ENCODE results near the gene TBX2. TPM values are rescaled to one million over a fixed set of nuclear protein-coding genes. Genes with fewer than 3 reads are reported as not detected.
"Not testable (repeated sequence)": the region's sequence is repeated elsewhere in the genome, so short reads cannot be mapped to it uniquely, and the experiment has no call there.

The TBX2 gene
- total RNA-seq (2014; rRNA removed; shearing (Covaris generic)), result 9.9 and 11.1 TPM in 2 replicates
- polyA plus RNA-seq (2014; cell fraction: nucleus; rRNA removed), result 10.1 and 11.7 TPM in 2 replicates

DNA sequence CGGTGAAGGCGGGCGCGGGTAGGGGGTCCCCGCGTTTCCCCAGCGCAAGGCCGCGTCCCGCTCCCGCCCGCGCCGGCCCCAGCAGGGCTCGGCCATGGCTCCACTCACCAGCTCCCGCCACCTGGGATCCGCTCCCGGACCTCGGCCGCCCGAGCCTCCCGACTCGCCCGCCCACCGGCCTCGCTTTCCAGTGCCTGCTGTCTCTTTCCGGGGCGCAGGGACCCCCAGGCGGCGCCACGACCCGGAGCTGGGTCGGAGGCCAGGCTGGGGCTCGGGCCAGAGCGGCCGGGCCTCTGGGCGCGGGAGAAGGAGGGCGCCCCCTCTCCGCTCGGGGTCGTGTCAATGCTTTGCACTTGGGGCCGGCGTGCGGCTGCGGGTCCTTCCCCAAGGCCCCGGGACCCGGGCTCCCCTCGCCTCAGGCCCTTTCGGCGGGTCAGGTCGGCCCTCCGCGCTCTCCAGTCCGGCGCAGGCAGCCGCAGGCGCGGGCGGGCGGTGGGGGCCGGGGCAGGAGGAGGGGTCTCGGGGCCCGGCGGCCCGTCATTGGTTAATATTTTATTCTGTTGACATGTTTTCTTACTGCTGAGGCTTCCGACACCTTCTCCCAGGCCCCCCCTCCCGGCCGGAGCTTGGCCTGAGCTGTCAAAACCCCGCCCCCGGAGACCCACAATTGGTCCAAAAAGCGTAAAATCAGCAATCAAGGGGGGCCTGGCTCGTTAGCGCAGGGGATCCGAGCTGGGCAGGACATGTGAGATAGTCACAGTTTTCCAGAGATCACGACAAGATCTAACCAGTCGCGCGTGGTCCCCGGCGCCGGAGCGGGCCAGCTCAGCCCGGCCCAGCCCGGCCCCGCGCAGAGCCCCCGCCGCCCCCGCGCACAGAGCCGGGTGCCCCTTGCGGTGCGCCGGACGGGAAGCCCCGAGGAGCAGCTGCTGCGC is at the start of gene TBX2:
Gene TBX2 (plus strand): TSS at position 713 of the 935 bp plus-strand sequence. CDS start 334 bp downstream, outside the sequence.
- DNase-seq (ENCODE audit: extremely low read depth, low read depth), result peak; percentile 88

DNA sequence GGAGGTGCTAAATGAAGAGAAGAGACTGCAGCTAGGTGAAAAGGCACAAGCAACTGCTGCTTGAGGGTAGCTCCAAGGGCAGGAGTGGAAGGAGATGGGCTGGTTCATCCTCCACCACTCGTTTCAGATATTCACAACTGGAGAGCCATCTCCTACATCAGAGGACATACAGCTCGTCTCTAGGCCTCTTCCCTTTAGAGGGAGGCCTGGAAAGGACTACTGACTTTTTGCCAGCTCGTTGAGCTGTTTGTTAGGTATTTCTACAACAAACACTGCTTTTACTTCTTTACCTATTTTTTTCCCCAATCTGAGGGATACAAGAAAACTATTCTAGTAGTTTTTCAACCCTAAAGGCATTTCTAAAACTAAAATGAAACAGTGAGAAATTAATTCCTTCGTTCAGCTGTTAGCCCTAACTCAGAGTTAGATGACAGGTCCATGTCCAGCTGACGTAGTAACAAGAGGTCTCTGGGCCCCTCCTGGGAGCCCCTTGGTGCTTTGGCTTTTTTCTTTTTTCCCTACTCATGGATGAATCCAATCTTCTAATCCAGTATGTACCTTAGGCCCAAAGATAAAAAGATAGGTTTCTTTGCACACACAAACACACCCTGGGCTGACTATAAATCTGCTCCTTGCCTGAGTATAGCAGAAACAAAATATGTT is 47.8 kb upstream of the TBX2 start:
- no peak for DNase-seq (ENCODE audit: extremely low read depth, low read depth)

DNA sequence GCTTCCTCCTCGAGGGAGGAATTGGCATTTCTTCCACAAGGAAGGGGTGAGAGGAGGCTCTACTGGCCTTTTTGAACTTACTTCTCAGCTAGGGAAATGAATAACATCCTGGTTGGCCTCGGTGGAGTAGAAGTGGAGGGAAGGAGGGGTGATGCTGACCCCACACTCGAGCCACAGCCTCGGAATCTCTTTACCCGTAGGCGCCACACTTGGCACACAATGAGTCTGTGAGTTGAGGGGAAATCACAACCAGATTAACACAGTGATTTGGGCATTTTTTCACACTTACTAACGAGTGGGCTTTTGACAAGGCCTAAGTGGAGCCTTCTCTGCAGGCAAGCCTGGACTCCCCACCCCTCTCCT is 47.3 kb upstream of the TBX2 start:
- DNase-seq (ENCODE audit: extremely low read depth, low read depth), result no peak

GRCh38 chr17:61352781-61353491 is 46.7 kb upstream of the TBX2 start:
- no peak for DNase-seq (ENCODE audit: extremely low read depth, low read depth)

DNA sequence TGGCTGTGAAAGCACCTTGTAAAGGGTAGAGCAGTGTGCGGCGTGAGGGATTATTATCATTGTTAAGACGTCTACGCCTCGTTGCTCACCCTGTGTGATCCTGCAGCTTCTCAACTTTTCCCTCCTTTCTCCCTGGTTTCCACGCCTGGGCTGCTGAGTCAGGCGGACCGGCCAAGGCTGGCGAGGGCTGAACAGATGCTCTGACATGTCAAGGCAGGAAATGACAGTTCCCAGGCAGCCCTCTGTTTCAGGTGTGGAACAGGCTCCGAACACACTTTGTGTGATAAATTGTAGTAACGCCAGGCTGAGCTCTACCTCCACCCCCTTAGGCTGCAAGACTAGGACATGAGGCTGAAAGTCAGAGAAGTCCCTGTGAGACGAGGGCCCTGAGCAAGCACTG is 46.0 kb upstream of the TBX2 start:
- DNase-seq (ENCODE audit: extremely low read depth, low read depth), result no peak

GRCh38 chr17:61354895-61355874 is 44.5 kb upstream of the TBX2 start:
- DNase-seq (ENCODE audit: extremely low read depth, low read depth), result no peak

GRCh38 chr17:61357061-61357460 is 42.6 kb upstream of the TBX2 start:
- not testable (repeated sequence) for DNase-seq (ENCODE audit: extremely low read depth, low read depth)

- DNase-seq (ENCODE audit: extremely low read depth, low read depth), result not testable (repeated sequence)
These were observed 40.1 kb upstream of the TBX2 start for GRCh38 chr17:61359513-61359912.

GRCh38 chr17:61360318-61360943 is 39.2 kb upstream of the TBX2 start:
- no peak for DNase-seq (ENCODE audit: extremely low read depth, low read depth)

- no peak for DNase-seq (ENCODE audit: extremely low read depth, low read depth)
These were observed 38.6 kb upstream of the TBX2 start for GRCh38 chr17:61361084-61361483.

DNA sequence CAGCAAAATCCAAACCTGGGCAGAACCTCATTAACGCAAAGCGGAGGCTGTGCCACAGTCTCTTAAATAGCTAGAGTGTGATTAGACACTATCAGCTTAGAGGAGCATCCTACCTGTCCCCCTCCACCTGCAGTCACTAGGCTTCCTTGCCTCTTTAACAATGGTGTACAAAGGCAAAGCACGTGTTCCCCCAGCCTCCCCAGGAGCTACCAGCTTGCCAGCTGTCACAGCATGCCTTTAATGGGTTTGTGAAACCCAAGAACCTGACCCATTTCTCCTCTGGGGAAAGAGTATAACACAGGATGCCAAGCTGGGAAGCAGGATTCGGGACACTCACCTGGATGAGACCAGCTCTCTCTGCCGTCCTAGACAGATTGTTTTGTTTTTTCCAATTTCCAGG is 37.2 kb upstream of the TBX2 start:
- no peak for DNase-seq (ENCODE audit: extremely low read depth, low read depth)

DNA sequence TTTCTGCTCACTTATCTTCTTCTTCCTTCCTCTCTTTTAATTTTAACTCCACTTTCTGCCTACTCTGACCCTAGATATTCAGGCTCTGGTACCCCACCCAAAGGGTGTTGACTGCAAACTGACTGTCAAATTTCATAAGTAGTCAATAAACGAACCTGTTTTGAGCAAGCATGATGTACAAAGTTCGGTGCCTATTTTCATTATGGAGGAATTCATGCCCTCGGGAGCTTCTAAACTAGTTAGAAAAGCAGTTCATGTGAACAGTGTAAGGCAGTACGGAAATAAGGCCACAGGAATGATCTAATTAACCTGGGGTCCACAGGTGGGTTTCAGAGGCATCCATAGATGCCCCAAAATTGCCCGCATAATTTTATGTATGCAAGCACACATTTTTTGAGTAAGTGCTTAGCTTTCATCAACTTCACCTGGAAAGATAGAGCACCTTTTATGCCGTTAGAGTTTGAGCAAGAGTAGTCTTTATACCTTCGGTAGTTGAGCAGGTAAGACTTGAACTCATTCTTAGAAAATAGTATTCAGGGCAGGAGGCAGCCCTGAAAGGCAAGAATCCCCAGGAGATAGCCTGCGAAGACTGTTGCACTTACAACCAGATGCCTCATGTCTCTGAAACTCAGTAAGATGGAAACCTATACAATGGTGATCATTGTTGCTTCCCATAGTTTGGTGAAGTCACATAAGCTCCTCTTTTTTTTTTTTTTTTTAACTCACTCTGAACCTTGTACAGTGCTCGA is 36.6 kb upstream of the TBX2 start:
- DNase-seq (ENCODE audit: extremely low read depth, low read depth), result no peak

DNA sequence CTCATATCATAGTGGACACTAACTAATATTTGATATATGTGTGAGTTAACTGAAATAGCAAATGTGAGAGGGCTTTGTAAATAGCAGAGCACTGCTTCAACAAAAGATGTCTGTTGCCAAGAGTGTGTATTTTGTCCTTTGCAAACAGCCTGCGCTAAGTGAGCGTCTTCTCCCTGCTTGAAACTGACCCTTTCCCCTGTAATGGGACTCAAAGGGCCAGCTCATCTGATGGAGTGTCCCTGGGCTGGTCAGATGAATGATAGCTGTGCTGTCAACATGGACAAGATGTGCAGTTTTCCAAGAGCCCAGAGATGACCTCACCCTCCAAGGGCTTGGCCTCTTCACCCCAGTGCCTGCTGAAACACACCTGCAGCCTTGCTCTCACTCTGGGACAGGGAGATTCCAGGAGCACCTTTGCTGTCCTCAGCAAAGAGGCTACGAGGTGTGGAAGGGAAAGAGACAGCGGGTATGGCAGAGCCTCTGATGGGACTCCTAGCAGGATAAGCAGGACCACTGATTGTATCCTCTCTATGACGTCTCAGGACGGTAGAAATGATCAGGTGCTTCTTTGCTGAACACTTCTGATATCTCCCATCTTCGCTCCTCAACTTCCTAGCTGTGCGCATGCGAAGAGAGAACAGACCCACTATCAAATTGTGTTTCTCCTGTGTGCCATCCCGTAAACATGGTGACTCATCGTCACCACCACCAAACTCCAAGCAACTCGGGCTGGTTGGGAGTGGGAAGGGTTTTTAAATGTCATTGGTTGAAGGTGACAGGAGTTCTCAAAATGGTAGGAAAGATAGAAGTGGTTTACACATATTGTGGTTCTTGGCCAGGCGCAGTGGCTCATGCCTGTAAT is 35.8 kb upstream of the TBX2 start:
- no peak for DNase-seq (ENCODE audit: extremely low read depth, low read depth)

GRCh38 chr17:61364463-61364846 is 35.2 kb upstream of the TBX2 start:
- no peak for DNase-seq (ENCODE audit: extremely low read depth, low read depth)

GRCh38 chr17:61366076-61366714 is 33.4 kb upstream of the TBX2 start:
- no peak for DNase-seq (ENCODE audit: extremely low read depth, low read depth)

DNA sequence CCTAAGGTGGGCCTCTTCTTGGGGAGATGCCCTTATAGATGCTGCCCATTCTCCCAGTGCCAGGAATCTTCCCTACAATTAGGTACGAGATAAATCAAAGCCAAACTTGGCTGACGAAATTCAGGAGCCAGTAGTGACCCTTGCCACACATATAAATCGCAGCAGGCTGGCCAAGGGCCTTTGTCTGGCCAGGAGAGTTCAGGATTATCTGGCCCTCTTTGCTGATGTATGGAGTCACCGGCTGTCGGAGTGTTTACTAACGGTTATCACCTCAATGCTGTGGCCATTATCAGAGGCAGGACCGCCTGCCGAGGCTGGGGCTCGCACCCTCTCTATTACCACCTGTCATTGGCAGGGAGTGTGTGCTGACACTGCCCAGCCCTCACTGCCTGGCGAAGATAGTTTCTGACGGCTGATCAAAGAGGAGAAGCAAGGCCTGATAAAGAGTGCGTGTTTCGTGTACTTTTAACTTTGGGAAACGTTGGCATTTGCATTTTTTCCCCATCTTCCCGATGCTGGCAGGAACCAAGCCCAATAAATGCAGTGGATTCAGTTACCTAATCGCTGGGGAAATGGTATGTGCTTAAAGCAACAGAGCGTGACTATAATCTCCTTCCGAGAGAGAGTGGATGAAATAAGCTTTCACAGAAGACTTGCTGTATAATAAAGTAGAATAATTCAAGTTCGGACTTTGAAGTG is 32.8 kb upstream of the TBX2 start:
- no peak for DNase-seq (ENCODE audit: extremely low read depth, low read depth)
